NCI-H82 (cell line): ENCODE measurements around the gene FOXL1.

Source experiments
- DNase-seq: peaks from one replicate; lab custom pipeline; 2025; lab: John Stamatoyannopoulos, UW

FOXL1 gene

DNA sequence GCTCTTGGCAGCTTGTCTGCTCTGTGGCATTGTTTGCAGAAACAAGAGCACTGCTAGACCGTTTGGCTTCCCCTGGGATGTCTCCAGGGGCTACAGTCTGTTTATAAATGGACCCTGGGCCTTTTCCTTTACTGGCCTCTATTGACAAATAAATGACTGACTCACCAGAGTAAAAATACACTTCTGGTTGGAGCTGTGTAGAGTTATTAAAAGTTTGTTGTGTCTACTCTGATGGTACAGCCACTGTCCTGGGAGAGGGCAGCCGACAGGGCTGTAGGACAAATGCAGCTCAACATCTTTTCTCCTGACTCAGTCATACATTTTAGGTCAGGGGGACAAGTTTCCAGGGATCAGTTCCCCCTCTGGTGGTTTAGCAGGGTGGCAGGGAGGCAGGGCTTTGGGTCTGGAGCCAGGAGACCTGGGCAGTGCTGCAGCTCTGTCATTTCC lies 30.0 kb downstream of the FOXL1 start:
- no peak for DNase-seq

- DNase-seq = no peak
Measured at GRCh38 chr16:86609115-86609514, 30.8 kb downstream of the FOXL1 start.

DNA sequence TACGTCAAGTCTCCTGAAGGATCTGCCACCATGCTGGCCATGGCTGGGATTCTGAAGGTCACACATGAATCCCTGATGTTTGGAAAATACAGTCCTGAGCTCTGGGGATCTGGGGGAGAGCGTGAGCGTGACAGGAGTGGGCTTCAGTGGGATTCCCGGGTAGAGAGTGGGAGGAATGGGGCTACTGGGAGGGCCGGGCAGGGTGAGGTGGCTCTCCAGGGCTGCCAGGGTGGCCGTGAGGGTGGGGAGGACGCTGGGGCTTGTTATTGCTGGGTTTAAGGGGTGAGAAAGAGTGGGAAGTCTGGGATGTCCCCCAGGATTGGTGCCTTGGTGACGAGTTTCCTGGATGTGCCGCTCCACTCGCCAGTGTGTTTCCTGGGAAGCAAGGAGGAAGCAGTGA lies 31.3 kb downstream of the FOXL1 start:
- DNase-seq = no peak

DNA sequence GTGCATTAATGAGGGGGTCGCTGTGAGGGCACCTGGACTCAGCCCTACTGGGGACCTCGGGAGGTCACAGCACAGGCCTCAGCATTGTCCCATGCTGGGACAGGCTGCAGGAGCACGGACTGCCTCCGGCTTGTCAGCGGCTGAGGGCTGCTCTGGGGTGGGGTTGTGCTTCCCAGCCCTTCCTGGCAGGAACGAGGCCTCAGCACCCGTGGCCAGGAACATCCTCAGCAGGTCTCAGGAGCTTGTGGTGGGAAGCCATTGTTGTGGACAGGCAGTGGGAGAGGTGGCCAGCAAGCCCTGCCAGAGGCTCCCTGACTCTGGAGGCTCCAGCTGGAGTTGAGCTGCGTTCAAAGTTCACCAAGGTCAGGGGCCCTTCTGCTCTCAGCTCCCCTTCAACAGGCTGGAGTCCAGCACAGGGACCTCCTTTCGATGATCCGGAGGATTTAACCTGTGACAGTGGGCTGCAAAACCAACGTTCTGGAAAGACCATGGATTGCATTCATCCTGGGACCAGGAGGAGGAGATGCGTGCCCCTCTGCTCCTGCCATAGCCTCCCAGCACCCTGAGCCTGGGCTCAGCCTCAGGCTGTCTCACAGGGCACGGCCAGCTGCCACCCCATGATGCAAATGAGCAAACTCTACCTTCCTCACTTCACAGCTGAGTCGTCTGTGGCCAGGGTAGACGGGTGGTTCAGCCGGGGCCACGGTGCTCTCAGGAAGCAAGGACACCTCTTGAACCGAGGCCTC lies 32.6 kb downstream of the FOXL1 start:
- no peak for DNase-seq

DNA sequence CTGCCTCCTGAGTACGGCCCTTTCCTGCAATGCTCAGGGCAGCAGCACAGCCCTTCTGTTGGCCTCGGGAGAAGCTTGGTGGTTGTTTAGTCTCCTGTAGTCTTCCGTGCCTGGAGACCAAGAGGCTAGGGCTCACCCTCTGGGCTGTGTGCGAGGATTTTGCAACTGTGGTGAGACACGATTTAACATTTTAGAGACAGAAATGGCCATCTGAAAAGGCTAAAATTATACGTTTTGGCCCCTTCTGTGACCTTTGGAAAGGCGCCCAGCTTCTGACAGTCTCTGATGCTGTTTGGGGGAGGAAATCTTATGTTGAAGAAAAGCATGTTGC lies 33.1 kb downstream of the FOXL1 start:
- DNase-seq = no peak

GRCh38 chr16:86611941-86612340 lies 33.6 kb downstream of the FOXL1 start:
- DNase-seq = no peak

DNA sequence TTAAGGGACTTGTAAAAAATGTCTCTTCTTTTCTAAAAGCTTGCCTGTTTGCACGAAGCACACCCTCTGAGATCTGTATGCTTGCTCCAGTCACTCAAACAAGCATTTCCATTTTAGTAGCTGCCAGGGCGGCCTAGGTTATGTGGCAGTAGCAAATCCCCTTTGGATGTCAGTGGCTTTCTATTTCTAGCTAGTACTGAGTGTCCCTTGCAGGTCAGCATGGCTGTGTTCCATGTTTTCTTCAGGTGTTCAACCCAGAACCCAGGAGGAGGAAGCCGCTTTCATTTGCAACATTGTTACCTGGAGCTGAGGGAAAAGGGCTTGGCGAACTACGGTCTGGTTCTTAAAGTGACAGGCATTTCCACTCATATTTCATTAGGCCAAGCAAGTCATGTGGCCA lies 36.4 kb downstream of the FOXL1 start:
- DNase-seq = no peak

DNA sequence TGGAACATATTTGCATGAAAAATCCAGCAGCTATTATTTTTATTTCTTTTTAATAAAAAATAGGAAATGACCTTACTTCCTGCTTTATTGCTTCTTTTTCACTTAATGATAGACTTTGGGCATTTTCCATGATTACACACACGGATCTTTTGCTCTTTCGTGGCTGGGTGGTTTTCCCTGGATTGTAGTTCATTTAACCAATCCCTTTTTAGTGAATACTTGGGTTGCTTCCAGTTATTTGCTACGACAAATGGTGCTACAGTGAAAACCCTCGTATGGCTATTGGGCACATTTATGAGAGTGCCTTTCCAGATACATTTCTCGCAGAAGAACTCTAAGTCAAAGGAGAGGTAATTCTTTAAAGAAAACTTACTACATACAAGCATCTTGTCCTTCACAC lies 38.6 kb downstream of the FOXL1 start:
- no peak for DNase-seq

DNA sequence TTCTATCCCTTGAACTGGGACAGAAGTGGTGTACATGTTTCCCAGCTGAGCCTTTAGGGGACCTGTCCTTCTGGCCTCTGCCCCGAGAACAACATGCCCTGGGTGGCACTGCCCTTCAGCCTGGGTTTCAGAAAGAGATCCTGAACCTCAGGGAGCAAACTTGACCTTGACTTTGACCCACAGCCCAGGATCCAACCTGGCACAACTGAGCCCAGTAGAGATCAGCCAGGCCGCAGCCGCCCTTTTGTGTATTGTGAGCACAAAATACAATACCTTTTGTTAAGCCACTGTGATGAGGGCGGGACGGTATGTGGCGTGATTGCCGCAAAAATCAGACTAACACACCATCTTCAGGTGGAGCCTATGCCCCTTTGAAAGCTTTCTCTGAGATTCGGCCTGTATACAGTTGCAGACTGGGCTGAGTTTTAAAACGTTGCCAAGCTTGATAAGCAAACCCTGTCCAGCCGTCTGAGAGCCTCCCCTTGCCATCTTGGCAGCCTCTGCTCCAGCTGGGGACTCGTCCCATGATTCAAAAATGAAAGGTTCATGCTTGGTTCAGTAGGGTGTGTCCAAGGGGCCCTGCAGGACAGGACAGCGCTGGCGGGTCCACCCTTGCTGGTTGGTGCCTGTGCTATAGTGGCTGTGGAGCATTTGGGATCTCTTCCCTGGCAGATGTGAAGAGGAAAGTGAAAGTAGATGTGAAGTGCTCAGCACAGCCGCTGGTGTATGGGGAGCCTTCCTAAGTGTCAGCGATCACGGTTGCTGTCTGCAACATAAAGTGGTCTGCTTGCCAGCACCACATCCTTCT lies 40.3 kb downstream of the FOXL1 start:
- no peak for DNase-seq

DNA sequence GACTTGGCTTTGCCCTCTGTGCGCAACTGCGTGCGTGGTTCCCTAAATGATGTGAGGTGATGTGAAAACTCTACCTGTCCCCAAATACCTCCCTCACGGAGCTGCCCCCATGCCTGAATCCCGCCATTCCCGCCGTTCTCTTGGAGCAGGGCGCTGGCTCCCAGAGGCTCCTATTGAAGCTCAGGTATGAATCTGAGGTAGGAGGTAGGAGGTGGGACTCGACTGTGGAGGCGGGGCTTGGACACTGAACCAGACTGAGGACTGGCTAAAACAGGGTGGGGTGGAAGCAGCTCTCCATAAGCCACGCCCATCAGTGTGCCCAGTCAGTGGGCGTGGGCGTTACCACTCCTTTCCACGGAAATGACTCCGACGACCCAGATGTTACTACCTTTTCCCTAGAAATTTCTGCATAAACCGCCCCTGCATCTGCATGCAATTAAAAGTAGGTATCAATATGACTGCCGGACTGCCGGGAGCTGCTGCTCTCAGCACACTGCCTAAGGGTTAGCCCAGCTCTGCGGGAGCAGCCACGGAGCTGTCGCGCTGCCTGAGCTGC lies 41.0 kb downstream of the FOXL1 start:
- peak; percentile 3 for DNase-seq

DNA sequence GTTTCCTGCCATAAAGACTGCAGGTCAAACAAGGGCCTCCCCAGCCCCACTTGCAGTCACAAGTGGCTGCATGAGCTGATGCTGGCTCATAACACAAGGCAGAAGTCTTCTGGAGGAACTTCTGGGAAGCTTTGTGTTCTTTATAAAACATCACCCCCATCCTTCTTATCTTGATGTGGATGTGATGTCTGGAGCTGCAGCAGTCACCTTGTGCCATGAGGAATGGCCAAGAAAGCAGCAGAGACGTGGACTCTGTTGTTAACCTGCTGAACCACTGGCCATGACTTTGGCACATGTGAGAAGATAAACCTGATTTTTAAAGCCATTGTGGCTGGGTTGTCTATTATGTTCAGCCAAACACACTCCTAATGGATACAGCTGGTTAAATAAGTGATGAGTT lies 41.8 kb downstream of the FOXL1 start:
- no peak for DNase-seq

DNA sequence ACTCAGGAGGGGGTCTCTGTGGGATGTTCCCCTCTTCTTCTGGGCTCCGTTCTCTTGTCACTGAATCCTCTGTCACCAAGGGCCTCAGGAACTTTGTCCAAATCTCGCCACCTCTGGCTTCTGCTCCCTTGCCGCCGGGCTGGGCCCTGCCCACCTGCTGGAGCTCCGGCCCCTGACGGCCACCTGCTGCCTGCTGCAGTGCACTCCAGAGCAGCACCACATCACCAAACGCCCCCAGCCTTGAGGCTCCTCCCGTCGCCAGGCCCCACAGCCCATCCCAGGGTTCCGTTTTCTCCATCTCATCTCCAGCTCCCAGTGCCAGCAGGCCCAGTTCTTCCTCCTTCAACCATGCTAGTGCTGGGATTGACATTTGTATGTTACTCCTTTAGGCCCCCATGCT lies 43.6 kb downstream of the FOXL1 start:
- DNase-seq = no peak

- no peak for DNase-seq
Measured at GRCh38 chr16:86622700-86623615, 44.6 kb downstream of the FOXL1 start.

DNA sequence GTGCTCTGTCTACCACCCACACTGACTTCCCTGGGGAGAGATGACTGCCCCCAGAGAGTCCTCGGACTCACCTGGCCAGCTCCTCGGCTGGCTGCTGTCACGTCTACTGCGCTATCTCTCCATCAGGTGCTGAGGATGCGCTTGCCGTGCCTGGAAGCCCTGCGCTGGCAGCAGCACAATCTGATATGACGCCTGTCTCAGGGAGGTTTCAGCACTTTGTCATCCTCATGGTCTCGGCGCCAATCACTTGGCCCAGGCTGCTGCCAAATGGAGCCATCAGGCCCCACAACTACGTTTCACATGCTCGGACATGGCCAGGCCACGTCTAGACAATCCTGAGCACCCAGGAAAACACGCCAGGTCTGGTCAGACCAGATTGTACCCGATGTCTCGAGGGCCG lies 46.7 kb downstream of the FOXL1 start:
- no peak for DNase-seq

- no peak for DNase-seq
Measured at GRCh38 chr16:86625821-86626220, 47.5 kb downstream of the FOXL1 start.

DNA sequence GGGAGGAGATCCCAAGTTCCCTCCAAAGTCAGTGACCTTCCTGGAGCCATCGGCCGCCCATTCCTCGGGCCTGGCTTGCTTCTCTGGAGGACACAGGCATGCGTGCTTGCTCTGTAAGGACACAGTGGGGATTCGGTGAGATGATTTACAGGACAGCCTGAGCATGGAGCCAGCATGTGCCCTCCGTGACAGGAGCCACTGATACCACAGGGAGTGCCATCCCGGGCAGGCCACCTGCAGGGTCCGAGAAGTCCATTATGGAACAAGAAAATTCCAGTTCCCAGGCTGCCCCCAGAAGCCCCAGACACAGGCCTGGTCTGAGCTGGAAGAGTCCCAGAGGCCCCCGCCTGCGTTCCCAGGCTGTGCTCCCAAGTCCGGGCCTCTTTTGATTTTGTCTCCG lies 47.9 kb downstream of the FOXL1 start:
- DNase-seq = no peak

- no peak for DNase-seq
Measured at GRCh38 chr16:86626966-86627365, 48.6 kb downstream of the FOXL1 start.

- no peak for DNase-seq
Measured at GRCh38 chr16:86628614-86629013, 50.3 kb downstream of the FOXL1 start.

- DNase-seq = no peak
Measured at GRCh38 chr16:86630471-86630870, 52.1 kb downstream of the FOXL1 start.

DNA sequence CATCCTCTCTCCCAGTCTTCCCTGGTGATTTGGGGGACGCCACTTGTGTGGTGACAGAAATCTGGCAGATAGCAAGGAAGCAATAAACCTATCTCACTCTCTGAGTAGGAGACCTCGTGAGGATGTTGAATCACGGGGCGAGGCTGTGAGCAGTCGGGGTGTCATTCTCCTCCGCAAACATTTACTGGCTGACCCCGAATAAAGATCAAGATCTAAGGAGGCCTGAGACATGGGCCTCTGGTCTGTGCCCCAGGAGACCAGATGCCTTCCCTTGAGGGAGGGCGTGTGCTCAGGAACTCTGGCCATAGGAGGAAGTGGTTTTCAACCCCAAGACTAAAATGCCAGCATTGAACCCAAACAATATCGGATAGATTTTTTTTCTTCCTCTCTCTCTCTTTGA lies 53.1 kb downstream of the FOXL1 start:
- no peak for DNase-seq
